B cell (primary cell): ENCODE results near the gene IZUMO1. TPM values are rescaled to one million over a fixed set of nuclear protein-coding genes. Genes with fewer than 3 reads are reported as not detected.

Source experiments
- ATAC-seq: fragments of 200-7000 bp; cut with Tn5 transposase; one replicate; pipeline ENCODE4 v1.10.0; 2021; ENCODE audit warnings: low read depth, mild to moderate bottlenecking, moderate number of reproducible peaks, moderate library complexity
- CTCF ChIA-PET: fragments of 350-600 bp; sonication (Branson Sonifier 250); formaldehyde crosslinking; loops from one replicate; lab custom pipeline; 2021; ENCODE audit warnings: antibody characterized with exemption, inconsistent platforms; lab: Charles Lee
- POLR2A ChIA-PET: fragments of 350-600 bp; sonication (Branson Sonifier 250); formaldehyde crosslinking; loops from one replicate; lab custom pipeline; 2021; ENCODE audit warnings: antibody characterized with exemption; lab: Charles Lee
- DNase-seq: peaks from one replicate; pipeline ENCODE4 v3.0.0; 2013
- H2AFZ ChIP-seq: 2 replicates; pipeline ENCODE4 v1.6.1; 2012; ENCODE audit warnings: mild to moderate bottlenecking, low read depth, low read length; ENCODE audit not compliant: insufficient read depth, poor library complexity, severe bottlenecking
- H3K27ac ChIP-seq, 2 donors: 1 replicate in 1 of 2; 2 replicates in 1 of 2; pipeline ENCODE4 v1.5.1; 2012 to 2013; ENCODE audit warnings: low read length in 2 of 2, mild to moderate bottlenecking in 2 of 2, moderate library complexity in 1 of 2
- H3K27me3 ChIP-seq, 4 experiments: fragments of 200-600 bp in 1 of 4; sonication (generic) in 1 of 4; replicated peaks in 1 of 4; 1 replicate in 2 of 4; 2 replicates in 2 of 4; pipeline versions ENCODE4 v1.6.1 to v1.7.0; 2013 to 2016; ENCODE audit warnings: low read length in 3 of 4, mild to moderate bottlenecking in 2 of 4, mixed read lengths in 1 of 4, moderate library complexity in 1 of 4; ENCODE audit not compliant: insufficient read depth in 4 of 4, control insufficient read depth in 3 of 4; ENCODE audit errors: control extremely low read depth in 1 of 4
- H3K36me3 ChIP-seq, 2 experiments: replicated peaks in 1 of 2; 1 replicate in 1 of 2; 2 replicates in 1 of 2; pipeline versions ENCODE4 v1.6.1 to v1.7.1; 2013; ENCODE audit warnings: low read length in 1 of 2; ENCODE audit not compliant: insufficient read depth in 2 of 2, control insufficient read depth in 1 of 2; ENCODE audit errors: control extremely low read depth in 1 of 2, extremely low read depth in 1 of 2
- H3K4me1 ChIP-seq, 2 donors: fragments of 200-600 bp in 1 of 2; sonication (generic) in 1 of 2; 1 replicate in 1 of 2; 2 replicates in 1 of 2; pipeline versions ENCODE4 v1.5.1 to v1.6.1; 2013 to 2017; ENCODE audit warnings: low read length in 2 of 2; ENCODE audit not compliant: control insufficient read depth in 2 of 2, insufficient read depth in 2 of 2
- H3K4me2 ChIP-seq: replicated peaks from 2 replicates; pipeline ENCODE3; 2012; ENCODE audit warnings: mild to moderate bottlenecking, low read depth, low read length; ENCODE audit not compliant: poor library complexity, severe bottlenecking
- H3K4me3 ChIP-seq, 5 experiments: fragments of 200-600 bp in 1 of 5; sonication (generic) in 1 of 5; 1 replicate in 3 of 5; 2 replicates in 2 of 5; pipeline versions ENCODE4 v1.5.1 to v1.7.0; 2011 to 2016; ENCODE audit warnings: low read length in 4 of 5, mild to moderate bottlenecking in 4 of 5, low read depth in 2 of 5, control low read depth in 1 of 5, moderate library complexity in 1 of 5; ENCODE audit not compliant: insufficient read depth in 1 of 5; ENCODE audit errors: control extremely low read depth in 1 of 5, extremely low read depth in 1 of 5
- H3K79me2 ChIP-seq: fragments of 200-600 bp; sonication (generic); one replicate; pipeline ENCODE4 v1.6.0; 2016; ENCODE audit warnings: low read length; ENCODE audit not compliant: control insufficient read depth, insufficient read depth
- H3K9ac ChIP-seq: fragments of 200-600 bp; sonication (generic); 2 replicates; pipeline ENCODE4 v1.6.1; 2017; ENCODE audit warnings: mild to moderate bottlenecking, low read length, moderate library complexity
- H3K9me3 ChIP-seq, 3 donors: one replicate each; pipeline versions ENCODE4 v1.6.1 to v1.7.1; 2013; ENCODE audit warnings: low read length in 2 of 3; ENCODE audit not compliant: control insufficient read depth in 2 of 3, insufficient read depth in 1 of 3; ENCODE audit errors: control extremely low read depth in 1 of 3
- H4K20me1 ChIP-seq: 2 replicates; pipeline ENCODE4 v1.6.0; 2012; ENCODE audit warnings: mild to moderate bottlenecking, low read length; ENCODE audit not compliant: insufficient read depth, control insufficient read depth, poor library complexity, severe bottlenecking
- H3K27ac Mint-ChIP-seq: one replicate; pipeline ENCODE4 v1.8.0; 2021; ENCODE audit warnings: mixed read lengths
- H3K27me3 Mint-ChIP-seq: one replicate; pipeline ENCODE4 v1.8.0; 2021; ENCODE audit warnings: mixed read lengths
- H3K4me1 Mint-ChIP-seq: one replicate; pipeline ENCODE4 v1.8.0; 2021; ENCODE audit warnings: mixed read lengths
- H3K4me3 Mint-ChIP-seq: one replicate; pipeline ENCODE4 v1.8.0; 2021; ENCODE audit warnings: mixed read lengths
- H3K9me3 Mint-ChIP-seq: one replicate; pipeline ENCODE4 v1.8.0; 2022; ENCODE audit warnings: mixed read lengths; ENCODE audit not compliant: insufficient read depth
- EZH2 ChIP-seq: IDR thresholded peaks from 2 replicates; pipeline ENCODE4 v1.6.1; 2012; ENCODE audit warnings: borderline replicate concordance, low read depth, mild to moderate bottlenecking, moderate library complexity, low read length; ENCODE audit not compliant: insufficient read depth, poor library complexity, severe bottlenecking
- WGBS: methylation state at CpG from one replicate; pipeline ENCODE4 v1.1.5; 2013; ENCODE audit warnings: missing lambda C conversion rate; ENCODE audit not compliant: insufficient coverage; 5-methylcytosine and 5-hydroxymethylcytosine counted together
- intact Hi-C: fragments of 100-400 bp; cut with micrococcal nuclease; formaldehyde crosslinking; loops from one replicate; pipeline ENCODE4 v1.10.0; 2022
- polyA plus RNA-seq: library from polyadenylated mRNA; depleted of rRNA; stranded (reverse); fragments of >200 nt; gene quantifications from 2 replicates; pipeline ENCODE4 v1.2.3, GENCODE V29; 2012
- total RNA-seq, 2 donors: library from RNA; stranded (reverse); fragments of 120-200 nt in 1 of 2; gene quantifications; 1 replicate in 1 of 2; 2 replicates in 1 of 2; pipeline versions ENCODE4 v1.2.3 to v1.2.4, GENCODE V29; 2013 to 2022
- TF ChIP-seq, protein P1 (sequence below): fragments of 200-600 bp; IDR thresholded peaks from one replicate; pipeline ENCODE4 v1.8.0; 2022; ENCODE audit warnings: antibody characterized with exemption, mild to moderate bottlenecking

Gene IZUMO1
- total and polyA plus RNA-seq, 2 donors (not counting 1 experiment from before 2014, with no cell fraction given) = not detected

DNA sequence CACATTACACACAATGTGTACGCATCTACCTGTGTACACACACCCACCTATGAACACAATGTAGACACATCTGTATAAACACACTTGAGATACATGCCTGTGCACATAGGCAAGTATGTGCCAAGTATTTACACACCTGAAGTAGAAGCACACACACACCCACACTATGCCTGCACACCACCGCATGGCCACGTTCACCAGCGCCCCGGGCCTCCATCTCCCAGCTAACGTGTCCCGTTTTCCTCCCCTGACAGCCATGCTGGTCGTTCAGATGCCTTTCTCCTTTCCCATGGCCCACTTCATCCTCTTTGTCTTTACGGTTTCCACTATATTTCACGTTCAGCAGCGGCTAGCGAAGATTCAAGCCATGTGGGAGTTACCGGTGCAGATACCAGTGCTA lies 44.0 kb downstream of the IZUMO1 start:
- intact Hi-C loops = no loop called here
- peaks cover 0 to 7% (median under 1%) of the 10 kb centered on the region in 4 experiments for H3K27me3 ChIP-seq
- Mint-ChIP-seq H3K4me3 (no peak overlapping the region), H3K27ac (no peak overlapping the region), H3K9me3 (no peaks in the 10 kb centered on the region), H3K4me1 (no peaks in the 10 kb centered on the region), H3K27me3 (peaks cover 4% of the 10 kb centered on the region)
- H3K79me2 ChIP-seq = no peaks in the 10 kb centered on the region
- ATAC-seq (no peak), DNase-seq (no peak)
- WGBS = 94% methylated on average over 13 of the region's 13 CpGs
- no peak overlapping the region for H3K9ac ChIP-seq
- H3K27ac ChIP-seq = no peak overlapping the region
- peaks cover 0 to 1% (median 0%) of the 10 kb centered on the region in 3 donors for H3K9me3 ChIP-seq
- TF ChIP-seq, protein P1, sequence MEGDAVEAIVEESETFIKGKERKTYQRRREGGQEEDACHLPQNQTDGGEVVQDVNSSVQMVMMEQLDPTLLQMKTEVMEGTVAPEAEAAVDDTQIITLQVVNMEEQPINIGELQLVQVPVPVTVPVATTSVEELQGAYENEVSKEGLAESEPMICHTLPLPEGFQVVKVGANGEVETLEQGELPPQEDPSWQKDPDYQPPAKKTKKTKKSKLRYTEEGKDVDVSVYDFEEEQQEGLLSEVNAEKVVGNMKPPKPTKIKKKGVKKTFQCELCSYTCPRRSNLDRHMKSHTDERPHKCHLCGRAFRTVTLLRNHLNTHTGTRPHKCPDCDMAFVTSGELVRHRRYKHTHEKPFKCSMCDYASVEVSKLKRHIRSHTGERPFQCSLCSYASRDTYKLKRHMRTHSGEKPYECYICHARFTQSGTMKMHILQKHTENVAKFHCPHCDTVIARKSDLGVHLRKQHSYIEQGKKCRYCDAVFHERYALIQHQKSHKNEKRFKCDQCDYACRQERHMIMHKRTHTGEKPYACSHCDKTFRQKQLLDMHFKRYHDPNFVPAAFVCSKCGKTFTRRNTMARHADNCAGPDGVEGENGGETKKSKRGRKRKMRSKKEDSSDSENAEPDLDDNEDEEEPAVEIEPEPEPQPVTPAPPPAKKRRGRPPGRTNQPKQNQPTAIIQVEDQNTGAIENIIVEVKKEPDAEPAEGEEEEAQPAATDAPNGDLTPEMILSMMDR = no peak
- no peak for TF ChIP-seq EZH2
- no peak overlapping the region for H3K4me2 ChIP-seq
- H3K36me3 ChIP-seq = peaks cover 0 to 2% of the 10 kb centered on the region in 2 experiments
- H2AFZ ChIP-seq = no peak overlapping the region
- no peaks in the 10 kb centered on the region for H4K20me1 ChIP-seq
- POLR2A ChIA-PET = no interaction called here
- CTCF ChIA-PET = no interaction called here
- H3K4me1 ChIP-seq = no peaks in the 10 kb centered on the region
- no peak overlapping the region for H3K4me3 ChIP-seq

DNA sequence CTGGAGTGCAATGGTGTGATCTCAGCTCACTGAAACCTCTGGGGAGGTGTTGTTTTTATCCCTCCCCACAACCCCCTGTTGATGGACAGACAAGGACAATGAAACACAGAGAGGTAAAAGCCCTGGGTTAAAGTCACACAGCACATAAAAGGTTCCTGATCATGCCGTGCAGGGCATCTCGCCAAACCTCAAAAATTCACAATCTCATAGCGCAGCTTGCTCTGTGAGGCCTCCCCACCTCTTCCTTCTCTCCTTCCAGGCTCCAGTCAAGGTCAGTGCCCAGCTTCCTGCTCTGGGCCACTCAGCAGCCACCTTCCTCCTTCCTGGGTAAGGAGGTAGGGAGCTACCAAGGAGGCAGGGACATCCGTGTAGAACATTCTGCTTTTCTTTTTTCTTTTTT lies 48.7 kb downstream of the IZUMO1 start:
- Histone ChIP-seq H3K27ac (no peak overlapping the region), H2AFZ (no peak overlapping the region), H3K79me2 (no peaks in the 10 kb centered on the region), H3K9ac (no peak overlapping the region), H3K4me1 (peaks cover 9 to 11% of the 10 kb centered on the region in 2 donors), H3K4me2 (no peak overlapping the region), H3K27me3 (peaks cover 0 to 26% (median 5%) of the 10 kb centered on the region in 4 experiments), H3K4me3 (no peak overlapping the region), H4K20me1 (no peaks in the 10 kb centered on the region), H3K9me3 (peaks cover 0 to 8% (median 1%) of the 10 kb centered on the region in 3 donors), H3K36me3 (peaks cover 0 to 2% of the 10 kb centered on the region in 2 experiments)
- POLR2A ChIA-PET = interaction anchor here (0.7 kb wide), 1 partner anchor 653 kb away, joined by 7 read pairs; no protein-coding TSS in a partner anchor
- intact Hi-C loops = no loop called here
- ATAC-seq (no peak), DNase-seq (no peak)
- Mint-ChIP-seq H3K27ac (no peak overlapping the region), H3K4me3 (no peak overlapping the region), H3K27me3 (peaks cover 14% of the 10 kb centered on the region), H3K4me1 (peaks cover 10% of the 10 kb centered on the region), H3K9me3 (no peaks in the 10 kb centered on the region)
- CTCF ChIA-PET = interaction anchor here (0.7 kb wide), 1 partner anchor 1649 kb away, joined by 5 read pairs; no protein-coding TSS in a partner anchor
- TF ChIP-seq EZH2 = no peak
- TF ChIP-seq, protein P1 = no peak
- WGBS = 42% methylated on average over 3 of the region's 4 CpGs
